Stimulated activated naive CD8-positive, alpha-beta T cell treated with anti-CD3 and anti-CD28 coated beads, Interleukin-15, amount 100 ng/mL, for 72 hours (primary cell): ENCODE data around the gene DCDC1.
A peak's percentile ranks its signal among the peaks of the same experiment; 100 is the strongest.

ENCODE experiments used
- ATAC-seq: fragments of 150-1000 bp; cut with Tn5 transposase; 2 replicates; pipeline ENCODE4 v1.10.0; 2021; ENCODE audit warnings: mild to moderate bottlenecking, moderate library complexity
- DNase-seq, 2 donors: peaks; one replicate each; pipeline ENCODE4 v3.0.0; 2021 to 2022
- H3K27ac Mint-ChIP-seq, 2 donors: one replicate each; pipeline ENCODE4 v1.8.0; 2022; ENCODE audit warnings: mild to moderate bottlenecking in 2 of 2, mixed read lengths in 2 of 2, moderate library complexity in 2 of 2
- H3K27me3 Mint-ChIP-seq: one replicate; pipeline ENCODE4 v1.8.0; 2022; ENCODE audit warnings: mixed read lengths
- H3K4me1 Mint-ChIP-seq: one replicate; pipeline ENCODE4 v1.8.0; 2022; ENCODE audit warnings: mild to moderate bottlenecking, mixed read lengths
- H3K4me3 Mint-ChIP-seq, 2 donors: one replicate each; pipeline ENCODE4 v1.8.0; 2022; ENCODE audit warnings: mild to moderate bottlenecking in 2 of 2, mixed read lengths in 2 of 2, moderate library complexity in 1 of 2
- H3K9me3 Mint-ChIP-seq, 2 donors: one replicate each; pipeline ENCODE4 v1.8.0; 2022; ENCODE audit warnings: mixed read lengths in 2 of 2

DCDC1 gene, protein sequence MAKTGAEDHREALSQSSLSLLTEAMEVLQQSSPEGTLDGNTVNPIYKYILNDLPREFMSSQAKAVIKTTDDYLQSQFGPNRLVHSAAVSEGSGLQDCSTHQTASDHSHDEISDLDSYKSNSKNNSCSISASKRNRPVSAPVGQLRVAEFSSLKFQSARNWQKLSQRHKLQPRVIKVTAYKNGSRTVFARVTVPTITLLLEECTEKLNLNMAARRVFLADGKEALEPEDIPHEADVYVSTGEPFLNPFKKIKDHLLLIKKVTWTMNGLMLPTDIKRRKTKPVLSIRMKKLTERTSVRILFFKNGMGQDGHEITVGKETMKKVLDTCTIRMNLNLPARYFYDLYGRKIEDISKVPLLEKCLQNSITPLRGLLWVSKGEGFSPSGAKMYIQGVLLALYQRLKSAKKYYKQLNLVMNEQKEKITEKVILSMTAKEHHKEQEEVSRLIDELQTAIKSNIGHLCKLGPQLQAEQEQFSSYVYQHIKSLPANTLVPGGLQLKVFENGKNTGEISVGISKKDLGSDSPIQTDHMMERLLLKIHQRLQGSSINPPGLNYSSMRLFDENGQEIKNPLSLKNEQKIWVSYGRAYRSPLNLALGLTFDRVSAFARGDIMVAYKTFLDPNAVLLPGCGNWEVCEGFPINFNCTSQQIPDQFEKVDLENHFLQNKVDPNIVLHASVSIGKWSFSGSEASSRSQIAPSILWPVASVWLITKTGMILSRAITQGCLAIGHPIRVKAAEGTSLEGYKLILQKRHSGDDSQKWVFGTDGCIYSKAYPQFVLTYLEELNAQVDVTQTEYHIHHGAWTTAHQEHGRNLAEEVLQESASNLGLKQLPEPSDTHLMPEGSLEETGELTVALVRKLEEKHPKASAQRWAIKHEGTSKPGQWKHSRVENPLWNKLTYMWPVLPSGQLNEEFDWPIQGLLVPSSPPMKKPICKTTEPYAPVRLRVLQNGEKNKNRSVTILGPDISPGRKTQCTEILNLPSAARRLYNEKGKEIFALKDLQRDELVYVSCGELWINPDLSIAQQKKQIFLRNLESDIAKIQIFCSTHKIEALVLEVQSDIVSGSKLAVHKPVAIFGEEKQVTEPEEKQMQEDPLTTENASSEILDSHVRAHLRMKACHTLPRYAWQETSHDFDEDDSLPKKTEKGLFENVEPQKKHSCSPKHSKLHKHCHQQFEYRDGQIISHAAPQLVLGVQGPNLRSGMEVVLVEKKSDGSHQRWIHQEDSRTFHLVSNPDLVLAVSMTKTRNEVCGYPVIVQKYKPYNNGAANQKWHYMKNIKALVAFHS (N-terminal part only)

DNA sequence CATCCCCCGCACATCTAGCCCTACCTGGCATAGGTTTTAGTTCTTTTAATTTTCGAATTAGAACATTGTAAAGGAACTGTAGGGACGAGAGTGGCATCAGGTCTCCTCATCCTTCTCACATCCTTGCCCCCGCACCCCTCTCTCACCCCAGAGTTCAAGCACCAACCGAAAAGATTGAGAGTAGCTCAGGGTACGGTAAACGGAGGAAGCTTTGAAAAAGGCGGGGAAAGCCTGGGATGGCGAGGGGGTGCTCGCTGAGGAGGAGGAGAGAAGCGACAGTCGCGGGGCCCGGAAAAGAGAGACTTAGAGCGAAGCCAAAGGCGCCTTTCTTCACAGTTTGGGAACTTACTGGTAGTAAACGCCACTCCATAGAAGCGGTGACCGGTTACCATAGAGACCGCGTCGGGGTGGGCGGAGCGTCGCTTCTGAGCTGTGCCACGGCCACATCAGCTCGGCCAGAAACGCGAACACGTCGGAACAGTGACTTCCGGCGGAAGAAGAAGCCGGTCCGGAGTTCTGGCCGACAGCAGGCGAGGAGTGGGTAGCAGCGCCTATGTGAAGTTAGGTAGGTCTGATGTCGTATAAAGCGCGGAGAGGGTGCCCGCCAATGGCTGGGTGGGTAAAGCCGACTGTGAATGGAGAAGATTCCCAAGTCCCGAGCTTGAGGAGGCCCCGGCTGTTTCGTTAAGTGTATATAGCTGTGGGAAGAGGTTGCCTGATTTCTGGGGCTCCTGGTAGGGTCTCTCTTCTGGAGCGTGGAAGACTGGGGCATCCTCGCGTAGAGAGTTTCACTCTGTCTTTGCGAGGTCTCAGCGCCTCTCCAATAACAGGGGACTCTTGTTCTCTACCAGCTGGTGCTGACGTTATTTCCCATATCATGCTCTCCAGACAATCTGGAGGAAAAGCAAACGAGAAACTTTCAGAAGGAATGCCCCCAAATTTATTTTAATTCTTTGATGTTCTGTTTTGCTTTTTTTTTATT lies at the start of gene DCDC1, which contains the start of gene DNAJC24:
DCDC1 (minus strand) TSS at position 392 of the 982 bp plus-strand sequence. CDS start 41,459 bp downstream, outside the sequence.
DNAJC24 (plus strand) TSS at position 513 of the 982 bp plus-strand sequence. CDS start 889 bp downstream, outside the sequence.
- Mint-ChIP-seq H3K9me3 (no peaks in the 10 kb centered on the region), H3K4me3 (peak within 1 kb of the TSS; percentile 89 to 95), H3K27me3 (no peaks in the 10 kb centered on the region), H3K27ac (peak within 1 kb of the TSS; percentile 96), H3K4me1 (peaks cover 30% of the 10 kb centered on the region)
- DNase-seq (peak; percentile 86 to 92), ATAC-seq (peak; percentile 99)

DNA sequence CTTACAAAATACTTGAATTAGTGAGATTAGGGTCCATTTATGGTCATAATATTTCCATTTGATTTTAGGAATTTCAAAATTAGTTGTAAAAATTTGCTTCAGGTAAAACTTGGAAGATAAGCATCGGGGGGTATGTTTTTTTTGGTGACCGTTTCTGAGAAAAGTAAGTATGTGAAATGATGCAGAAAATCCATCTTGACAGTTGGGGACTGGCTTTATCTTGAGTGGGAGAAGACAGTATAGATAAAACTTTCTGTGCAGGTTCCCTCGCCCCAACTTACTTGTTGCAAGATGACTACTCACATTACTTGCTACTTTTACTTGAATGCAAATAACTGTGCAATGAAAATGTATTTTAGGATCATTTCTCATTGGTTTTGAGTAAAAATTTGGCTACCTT lies 49.6 kb upstream of the DCDC1 start:
- no peak for ATAC-seq
- DNase-seq = no peak
- Mint-ChIP-seq H3K27me3 (no peaks in the 10 kb centered on the region), H3K4me1 (no peaks in the 10 kb centered on the region), H3K9me3 (no peaks in the 10 kb centered on the region), H3K27ac (no peak overlapping the region), H3K4me3 (no peak overlapping the region)

DNA sequence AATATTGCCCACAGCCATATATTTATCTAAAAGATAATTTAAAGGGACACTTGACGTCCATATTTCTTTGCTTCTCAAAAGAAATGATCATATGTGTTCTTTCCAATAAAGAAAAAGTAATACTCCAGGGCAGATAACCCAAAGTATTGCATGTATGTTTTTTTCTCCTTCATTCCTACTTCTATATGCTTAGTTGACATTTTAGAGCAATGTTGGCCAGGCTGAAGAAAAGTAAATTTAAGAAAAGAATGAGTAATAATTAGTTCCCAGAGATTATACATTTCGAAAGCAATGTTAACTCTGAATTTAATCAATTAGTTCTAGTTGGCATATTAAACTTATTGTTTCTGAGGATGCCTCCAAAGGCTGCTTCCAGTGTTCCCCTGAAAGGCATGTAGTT lies 48.3 kb upstream of the DCDC1 start:
- Mint-ChIP-seq H3K27me3 (no peaks in the 10 kb centered on the region), H3K27ac (no peak overlapping the region), H3K4me3 (no peak overlapping the region), H3K9me3 (no peaks in the 10 kb centered on the region), H3K4me1 (no peaks in the 10 kb centered on the region)
- DNase-seq = no peak
- no peak for ATAC-seq

DNA sequence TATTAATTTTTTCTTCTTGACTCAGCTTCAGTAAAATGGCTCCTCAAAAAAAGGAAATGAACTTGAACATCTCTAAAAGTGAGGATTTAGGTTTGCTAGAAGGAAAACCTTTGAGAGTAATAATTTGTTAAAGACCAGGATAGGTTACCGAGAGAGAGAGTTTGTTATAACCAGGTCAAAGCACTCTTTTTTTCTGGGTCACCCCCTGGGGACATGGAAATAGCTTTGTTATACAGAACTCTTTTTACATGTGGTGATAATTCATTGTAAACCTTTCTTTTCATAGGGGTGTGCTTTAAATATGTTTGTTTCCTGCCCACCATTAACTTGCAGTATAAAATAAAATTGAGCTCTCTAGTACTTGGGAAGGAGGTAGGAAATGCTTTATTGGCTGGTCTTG lies 47.8 kb upstream of the DCDC1 start:
- no peak for ATAC-seq
- no peak overlapping the region for H3K4me3 Mint-ChIP-seq
- no peaks in the 10 kb centered on the region for H3K9me3 Mint-ChIP-seq
- no peak overlapping the region for H3K27ac Mint-ChIP-seq
- no peak for DNase-seq
- no peaks in the 10 kb centered on the region for H3K27me3 Mint-ChIP-seq
- H3K4me1 Mint-ChIP-seq = no peaks in the 10 kb centered on the region

- Mint-ChIP-seq H3K4me1 (no peaks in the 10 kb centered on the region), H3K27ac (no peak overlapping the region), H3K9me3 (peaks cover 0 to 4% of the 10 kb centered on the region in 2 donors), H3K27me3 (no peaks in the 10 kb centered on the region), H3K4me3 (no peak overlapping the region)
- DNase-seq (no peak), ATAC-seq (no peak)
Measured at GRCh38 chr11:31415435-31415834, 45.9 kb upstream of the DCDC1 start.

DNA sequence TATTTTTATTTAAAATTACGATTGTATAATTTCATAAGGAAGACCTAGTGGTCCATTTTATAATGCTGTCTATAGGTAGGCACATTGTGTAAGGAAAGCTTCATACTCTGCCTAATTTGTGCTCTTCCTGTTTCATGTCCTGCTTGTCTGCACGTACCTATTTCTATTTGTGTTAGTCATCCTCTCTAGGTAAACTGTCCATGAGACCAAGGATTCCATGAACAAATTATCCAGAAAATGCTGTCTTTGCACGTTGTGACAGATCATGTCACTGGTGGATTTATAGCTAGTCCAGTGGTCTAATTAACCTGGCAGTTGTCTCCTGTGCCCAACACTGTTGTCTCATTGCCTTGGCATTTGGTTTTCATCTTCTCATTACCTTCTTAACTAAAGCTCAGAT lies 44.8 kb upstream of the DCDC1 start:
- ATAC-seq (no peak), DNase-seq (no peak)
- Mint-ChIP-seq H3K27ac (no peak overlapping the region), H3K27me3 (no peaks in the 10 kb centered on the region), H3K9me3 (peaks cover 0 to 4% of the 10 kb centered on the region in 2 donors), H3K4me1 (no peaks in the 10 kb centered on the region), H3K4me3 (no peak overlapping the region)

DNA sequence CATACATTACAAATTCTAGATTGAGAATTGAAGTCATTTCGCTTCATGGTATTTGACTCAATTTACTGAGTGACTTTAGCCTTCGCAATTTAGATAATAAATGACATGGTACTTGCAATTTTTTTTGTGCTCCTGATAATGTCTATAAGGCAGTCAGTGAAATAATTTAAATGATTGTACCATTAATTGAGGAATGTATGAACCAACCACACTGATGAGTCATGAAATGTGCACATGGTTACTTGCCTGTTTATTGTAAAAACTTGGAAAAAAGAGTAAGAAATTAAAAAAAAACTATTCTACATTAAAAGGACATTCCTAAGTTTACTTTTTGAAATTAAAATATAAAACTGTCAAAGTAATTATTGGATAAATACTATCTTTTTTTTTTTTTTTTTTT lies 43.4 kb upstream of the DCDC1 start:
- Mint-ChIP-seq H3K27ac (no peak overlapping the region), H3K4me1 (peaks cover 3% of the 10 kb centered on the region), H3K9me3 (peaks cover 0 to 4% of the 10 kb centered on the region in 2 donors), H3K4me3 (no peak overlapping the region), H3K27me3 (no peaks in the 10 kb centered on the region)
- ATAC-seq = no peak
- DNase-seq = no peak

GRCh38 chr11:31408201-31408600 lies 38.7 kb upstream of the DCDC1 start:
- Mint-ChIP-seq H3K27me3 (no peaks in the 10 kb centered on the region), H3K4me1 (peaks cover 4% of the 10 kb centered on the region), H3K9me3 (peaks cover 0 to 4% of the 10 kb centered on the region in 2 donors), H3K4me3 (no peak overlapping the region), H3K27ac (no peak overlapping the region)
- DNase-seq (no peak), ATAC-seq (peak; percentile 85)

DNA sequence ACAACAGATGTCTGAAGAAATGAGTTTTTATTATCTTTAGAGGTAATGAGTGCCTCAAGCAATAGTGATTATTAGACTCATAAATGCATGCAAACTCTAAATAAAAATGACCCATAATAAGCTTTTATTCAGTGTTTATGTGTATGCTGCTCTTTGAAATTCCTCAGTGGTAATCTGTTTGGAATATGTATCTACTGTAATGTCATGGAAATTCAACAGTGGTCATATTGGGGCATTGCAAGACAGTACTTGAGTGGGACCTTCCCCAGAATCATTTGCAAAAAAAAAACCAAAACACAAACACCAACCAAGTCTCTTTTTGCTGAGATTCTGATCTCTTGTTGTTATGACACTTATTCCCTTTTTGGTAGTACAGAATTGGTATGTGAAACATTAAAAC lies 35.1 kb upstream of the DCDC1 start:
- Mint-ChIP-seq H3K27me3 (no peaks in the 10 kb centered on the region), H3K9me3 (no peaks in the 10 kb centered on the region), H3K4me1 (peaks cover 4% of the 10 kb centered on the region), H3K4me3 (no peak overlapping the region), H3K27ac (no peak overlapping the region)
- DNase-seq (no peak), ATAC-seq (no peak)

DNA sequence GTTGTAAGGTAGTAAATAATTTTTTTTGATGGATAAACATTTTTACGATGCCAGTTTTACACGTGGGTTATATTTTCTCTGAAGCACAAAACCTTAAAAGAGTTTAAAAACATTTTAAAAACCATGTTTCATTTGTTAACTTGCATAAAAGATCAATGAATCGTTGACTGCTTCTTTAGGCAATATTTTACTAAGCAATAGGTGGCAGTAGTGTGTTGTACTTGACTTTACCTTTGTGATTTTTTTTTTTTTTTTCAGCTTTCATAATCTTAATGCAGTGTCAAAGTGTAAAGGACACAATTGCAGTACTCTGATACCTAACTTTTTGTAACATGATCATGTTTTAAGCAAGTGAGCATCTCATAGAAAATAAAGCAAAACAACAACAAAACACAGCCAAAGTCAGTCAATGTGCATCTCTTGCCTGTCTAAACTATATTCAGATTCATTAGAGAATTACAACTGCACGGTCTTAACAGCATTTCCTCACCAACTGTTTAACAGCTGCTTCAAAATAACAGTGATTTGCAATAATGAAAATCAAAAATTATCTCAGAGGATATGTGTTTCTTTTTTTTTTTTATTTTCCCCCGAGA lies 27.8 kb upstream of the DCDC1 start:
- H3K27ac Mint-ChIP-seq = no peak overlapping the region
- H3K4me3 Mint-ChIP-seq = no peak overlapping the region
- no peaks in the 10 kb centered on the region for H3K9me3 Mint-ChIP-seq
- ATAC-seq (no peak), DNase-seq (no peak)
- H3K27me3 Mint-ChIP-seq = no peaks in the 10 kb centered on the region
- H3K4me1 Mint-ChIP-seq = no peaks in the 10 kb centered on the region

- DNase-seq = no peak
- Mint-ChIP-seq H3K9me3 (peaks cover 0 to 7% of the 10 kb centered on the region in 2 donors), H3K4me3 (no peak overlapping the region), H3K27me3 (no peaks in the 10 kb centered on the region), H3K4me1 (peaks cover 5% of the 10 kb centered on the region), H3K27ac (peak overlapping the region in 1 of 2 donors; percentile 68)
- ATAC-seq = no peak
Measured at GRCh38 chr11:31387379-31387778, 17.8 kb upstream of the DCDC1 start.

- Mint-ChIP-seq H3K27ac (no peak overlapping the region), H3K4me1 (peaks cover 5% of the 10 kb centered on the region), H3K9me3 (no peaks in the 10 kb centered on the region), H3K4me3 (no peak overlapping the region), H3K27me3 (no peaks in the 10 kb centered on the region)
- no peak for ATAC-seq
- DNase-seq = no peak
Measured at GRCh38 chr11:31383116-31383515, 13.6 kb upstream of the DCDC1 start.

DNA sequence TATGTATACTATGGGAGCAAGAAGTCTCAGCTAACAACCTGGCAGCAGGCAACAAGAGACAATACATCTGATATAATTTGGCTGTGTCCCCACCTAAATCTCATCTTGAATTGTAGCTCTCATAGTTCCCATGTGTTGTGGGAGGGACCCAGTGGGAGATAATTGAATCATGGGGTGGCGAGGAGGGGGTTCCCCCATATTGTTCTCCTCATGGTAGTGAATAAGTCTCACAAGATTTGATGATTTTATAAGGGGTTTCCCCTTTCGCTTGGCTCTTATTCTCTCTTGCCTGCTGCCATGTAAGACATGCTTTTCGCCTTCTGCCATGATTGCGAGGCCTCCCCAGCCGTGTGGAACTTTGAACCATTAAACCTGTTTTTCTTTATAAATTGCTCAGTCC lies 6.3 kb upstream of the DCDC1 start:
- Mint-ChIP-seq H3K27me3 (no peaks in the 10 kb centered on the region), H3K27ac (no peak overlapping the region), H3K4me1 (peaks cover 16% of the 10 kb centered on the region), H3K4me3 (peak overlapping the region in 1 of 2 donors; percentile 13), H3K9me3 (no peaks in the 10 kb centered on the region)
- ATAC-seq (no peak), DNase-seq (no peak)

DNA sequence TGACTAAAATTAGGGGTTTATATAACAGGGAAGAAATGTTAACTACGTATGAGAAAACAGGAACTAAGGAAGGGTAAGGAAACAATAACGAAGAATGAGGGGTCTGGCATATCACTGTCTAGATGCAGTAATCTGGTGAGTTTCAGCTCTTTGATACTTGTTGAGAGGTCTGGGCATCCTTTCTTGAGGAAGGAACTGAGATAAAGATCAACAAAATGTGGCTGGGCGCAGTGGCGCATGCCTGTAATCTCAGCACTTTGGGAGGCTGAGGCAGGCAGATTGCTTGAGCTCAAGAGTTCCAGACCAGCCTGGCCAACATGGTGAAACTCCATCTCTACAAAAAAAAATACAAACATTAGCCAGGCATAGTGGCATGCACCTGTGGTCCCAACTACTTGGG lies 2.7 kb downstream of the DCDC1 start:
- Mint-ChIP-seq H3K27ac (no peak overlapping the region), H3K9me3 (no peaks in the 10 kb centered on the region), H3K4me3 (peak overlapping the region; percentile 2 to 57), H3K4me1 (peaks cover 37% of the 10 kb centered on the region), H3K27me3 (no peaks in the 10 kb centered on the region)
- DNase-seq (no peak), ATAC-seq (no peak)
